Muscle of arm (tissue), 12 donors: Measurements from ENCODE around the gene ROPN1B. TPM values are rescaled to one million over a fixed set of nuclear protein-coding genes. Genes with fewer than 3 reads are reported as not detected.

Experiments used
- DNase-seq: peaks from one replicate; pipeline ENCODE4 v3.0.0-alpha.2; 2013
- polyA plus RNA-seq, 12 donors: library from polyadenylated mRNA; unstranded; fragments of 120-200 nt; gene quantifications; one replicate each; pipeline ENCODE4 v1.2.1, GENCODE V29; 2013; ENCODE audit not compliant: insufficient read length in 12 of 12

ROPN1B gene
- polyA plus RNA-seq, 12 donors, result 0.37 to 1.1 (median 0.52) TPM; not detected in 5

DNA sequence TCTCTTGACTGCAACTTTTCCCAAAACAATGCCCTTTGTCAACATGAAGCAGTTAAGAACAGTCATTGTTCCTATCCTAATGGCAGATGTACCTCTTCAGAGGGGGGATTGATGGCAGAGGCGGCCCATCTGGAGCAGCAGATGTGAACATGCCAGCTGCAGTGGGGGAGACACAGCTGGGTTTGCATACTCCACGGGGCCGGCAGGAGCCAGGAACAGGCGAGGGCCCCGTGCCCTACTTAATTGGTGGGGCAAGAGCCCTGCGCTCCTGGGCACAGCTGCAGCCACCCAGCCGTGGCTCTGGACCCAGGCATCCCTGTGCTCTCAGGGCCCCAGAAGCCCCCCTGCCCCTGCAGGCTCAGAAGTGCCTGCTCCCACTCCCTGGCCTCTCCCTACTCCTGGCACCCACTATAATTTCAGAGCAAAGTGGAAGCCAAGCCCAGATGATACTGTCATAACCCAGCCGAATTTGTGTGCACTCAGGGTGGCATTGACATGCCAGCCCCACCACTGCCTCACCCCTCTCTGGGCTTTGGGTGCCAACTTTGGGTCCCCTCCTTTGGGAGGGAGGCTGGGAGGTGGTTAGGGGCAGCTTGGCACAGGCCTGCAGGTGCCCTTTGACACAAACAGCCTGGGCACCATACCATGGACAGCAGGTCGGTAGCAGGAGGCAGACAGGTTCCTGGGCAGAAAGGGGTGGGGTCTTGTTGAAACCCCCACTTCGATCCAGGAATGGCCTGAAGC, 34.6 kb downstream of the ROPN1B start:
- no peak for DNase-seq

DNA sequence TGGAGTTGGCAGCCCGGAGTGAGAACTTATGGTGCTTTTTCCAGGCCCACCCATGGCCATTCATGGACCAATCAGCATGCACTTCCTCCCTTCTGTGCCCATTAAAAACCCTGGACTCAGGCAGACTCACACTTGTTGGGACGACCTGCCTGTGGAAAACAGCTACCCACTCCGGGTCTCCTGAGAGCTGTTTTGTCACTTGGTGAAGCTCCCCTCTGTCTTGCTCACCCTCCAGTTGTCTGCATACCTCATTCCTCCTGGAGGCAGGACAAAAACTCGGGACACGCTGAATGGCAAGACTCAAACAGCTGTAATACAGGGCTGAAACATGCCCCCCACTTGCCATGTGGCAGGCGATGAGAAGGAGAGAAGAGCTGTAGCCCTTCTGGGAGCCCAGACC, 35.2 kb downstream of the ROPN1B start:
- no peak for DNase-seq

DNA sequence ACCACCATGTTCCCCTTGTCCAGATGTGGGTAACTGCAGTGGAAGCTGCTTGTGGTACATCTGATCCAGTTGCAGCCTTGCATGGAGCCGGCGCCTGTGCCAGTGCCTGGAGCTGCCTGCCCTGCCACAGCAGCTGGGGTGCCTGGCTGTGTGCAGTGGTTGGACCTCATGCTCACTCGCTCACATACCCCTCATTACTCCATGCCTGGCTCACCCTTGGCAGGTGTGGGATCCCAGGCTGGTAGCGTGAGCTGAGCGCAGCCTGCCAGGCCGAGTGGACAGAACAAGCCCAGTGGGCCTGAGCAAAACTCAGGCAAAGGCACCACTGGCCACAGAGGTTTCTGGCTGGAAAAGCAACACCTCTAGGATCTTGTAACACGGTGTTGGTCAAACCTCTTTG, 35.7 kb downstream of the ROPN1B start:
- no peak for DNase-seq

DNA sequence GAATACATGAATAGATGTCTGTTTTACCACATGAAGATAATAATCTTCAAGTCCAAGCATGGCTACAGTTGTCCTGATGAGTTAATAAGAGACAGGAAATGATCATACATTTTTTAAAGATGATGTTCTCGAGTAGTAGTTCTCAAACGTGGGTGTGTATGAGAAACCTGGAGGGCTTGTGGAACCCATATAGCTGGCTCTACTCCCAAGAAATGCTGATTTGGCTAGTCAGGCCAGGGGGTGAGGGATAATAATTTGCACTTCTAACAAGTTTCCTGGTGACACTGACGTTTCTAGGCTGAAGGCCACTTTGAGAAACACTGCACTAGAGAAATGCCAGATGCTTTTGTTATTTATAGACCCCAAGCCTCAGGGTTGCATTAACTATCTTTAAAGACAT, 37.0 kb downstream of the ROPN1B start:
- DNase-seq, result no peak

DNA sequence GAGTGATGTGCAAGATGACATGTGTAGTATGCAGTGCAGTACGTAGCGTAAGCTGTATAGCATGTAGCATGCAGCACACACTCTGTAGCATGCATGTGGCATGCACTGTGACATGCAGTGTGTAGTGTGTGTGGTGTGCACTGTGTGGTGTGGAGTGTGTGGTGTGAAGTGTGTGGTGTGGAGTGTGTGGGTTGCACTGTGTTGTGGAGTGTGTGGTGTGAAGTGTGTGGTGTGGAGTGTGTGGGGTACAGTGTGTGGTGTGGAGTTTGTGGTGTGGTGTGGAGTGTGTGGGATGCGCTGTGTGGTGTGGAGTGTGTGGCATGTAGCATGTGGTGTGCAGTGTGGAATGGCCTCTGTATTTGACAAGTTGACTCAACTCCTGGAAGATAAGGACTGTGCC, 39.2 kb downstream of the ROPN1B start:
- DNase-seq, result no peak

DNA sequence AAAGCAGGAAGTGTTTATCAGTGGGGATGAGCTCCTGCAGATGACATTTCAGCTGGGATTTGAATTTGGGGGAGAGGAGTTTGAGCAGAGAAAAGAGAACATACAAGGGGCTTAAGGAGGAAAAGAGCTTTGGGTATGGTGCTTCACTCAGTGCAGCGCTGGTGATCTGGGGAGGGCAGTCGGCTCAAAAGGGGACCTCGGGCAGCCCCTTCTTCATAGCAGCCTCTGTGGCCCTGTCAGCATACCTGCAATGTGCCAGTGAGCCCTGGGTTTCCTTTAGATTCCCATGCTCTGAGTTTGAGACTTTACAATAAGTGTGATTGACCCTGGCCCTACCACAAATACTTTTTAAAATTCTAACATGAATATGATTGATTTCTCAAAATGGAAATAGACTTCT, 40.2 kb downstream of the ROPN1B start:
- DNase-seq, result no peak

DNA sequence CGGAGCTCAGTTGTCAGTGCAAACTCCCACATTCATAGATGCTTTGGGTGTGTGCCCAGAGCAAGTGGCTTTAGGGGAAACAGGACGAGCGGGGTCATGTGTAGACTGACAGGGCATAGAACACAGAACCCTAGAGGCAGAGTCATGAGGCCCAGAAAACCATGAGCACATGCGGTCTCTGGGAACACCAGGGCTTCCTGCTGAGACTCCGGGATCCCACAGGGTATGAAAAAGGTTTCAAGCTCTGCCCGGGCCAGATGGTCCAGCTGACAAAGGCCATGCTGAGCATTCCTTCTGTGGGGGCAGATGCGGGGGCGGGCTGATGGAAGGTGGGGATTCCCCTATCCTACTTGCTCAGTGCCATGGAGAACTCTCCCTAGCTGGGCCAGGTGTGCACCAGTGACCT, 44.8 kb downstream of the ROPN1B start:
- DNase-seq, result no peak

DNA sequence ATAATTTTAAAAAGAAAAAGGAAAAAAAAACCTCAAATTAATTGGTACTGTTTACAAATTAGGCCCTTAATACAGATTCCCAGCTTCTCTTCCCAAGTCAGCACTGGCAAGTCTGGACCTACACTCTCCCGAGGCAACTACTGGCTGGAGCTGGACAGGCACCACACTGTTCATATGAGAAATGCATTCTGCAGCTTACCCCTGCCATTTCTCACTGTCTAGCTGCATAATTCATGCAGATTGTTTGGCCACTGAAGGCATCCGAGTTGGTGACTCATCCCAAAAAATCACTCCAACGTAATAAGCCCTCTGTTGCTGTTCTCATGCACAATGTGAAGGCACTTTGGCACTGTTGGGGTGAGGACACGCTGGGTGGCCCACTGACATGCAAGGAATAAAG, 45.3 kb downstream of the ROPN1B start:
- peak; percentile 4 for DNase-seq

DNA sequence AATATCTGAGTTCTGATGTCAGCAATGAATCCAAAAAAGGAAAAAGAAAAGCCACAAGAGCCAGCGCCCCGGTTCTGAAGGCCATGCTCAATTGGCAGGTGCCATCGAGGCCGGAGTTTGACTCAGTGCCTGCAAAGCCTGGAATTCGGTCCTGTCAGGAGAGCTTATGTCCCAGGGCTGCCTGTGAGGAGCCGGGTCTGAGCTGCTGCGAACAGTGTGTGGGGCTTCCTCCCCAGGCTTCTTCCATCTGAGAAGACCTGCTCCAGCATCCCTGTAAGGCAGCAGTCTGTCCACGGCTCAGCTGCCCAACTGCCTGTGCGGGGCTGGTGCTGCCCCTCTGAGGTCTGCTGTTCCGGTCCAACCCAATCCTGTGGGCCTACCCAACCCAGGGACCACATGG, 46.1 kb downstream of the ROPN1B start:
- no peak for DNase-seq

DNA sequence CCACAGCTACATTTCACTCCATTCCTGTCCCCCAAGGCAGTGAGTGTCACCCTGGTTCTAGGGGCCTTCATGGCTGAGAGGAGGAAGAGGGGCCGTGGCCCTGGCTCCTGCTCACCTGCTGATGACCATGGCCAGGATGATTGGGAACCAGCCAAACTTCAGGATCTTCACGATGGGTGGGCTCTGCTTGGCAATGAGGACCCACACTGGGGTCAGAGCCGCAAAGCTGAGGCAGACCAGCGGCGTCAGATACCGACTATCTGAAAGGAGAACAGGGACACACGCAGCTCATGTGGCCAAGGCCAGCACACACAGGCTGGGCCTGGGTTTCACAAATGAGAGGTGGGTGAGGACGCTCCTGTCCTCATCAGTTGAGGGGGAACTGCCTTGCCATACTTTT, 47.6 kb downstream of the ROPN1B start:
- no peak for DNase-seq

DNA sequence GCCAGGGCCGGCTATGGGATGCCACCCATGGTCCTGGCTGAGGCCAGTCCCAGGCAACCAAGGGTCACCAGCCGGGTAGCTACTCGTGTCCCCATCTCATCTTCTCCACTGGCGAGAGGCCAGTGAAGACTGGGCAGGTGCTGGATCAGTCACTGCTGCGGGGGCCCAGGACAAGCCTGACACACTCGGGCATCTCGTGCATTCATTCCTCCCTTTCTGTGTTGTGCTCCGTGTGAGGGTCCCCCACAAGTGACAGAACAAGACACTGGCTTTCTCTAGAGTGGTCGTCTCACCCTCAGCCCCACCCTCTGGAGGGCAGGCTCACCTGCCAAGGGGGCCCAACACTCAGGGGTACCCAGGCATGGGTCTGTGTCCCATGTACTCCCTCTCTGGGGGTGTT, 48.4 kb downstream of the ROPN1B start:
- no peak for DNase-seq

DNA sequence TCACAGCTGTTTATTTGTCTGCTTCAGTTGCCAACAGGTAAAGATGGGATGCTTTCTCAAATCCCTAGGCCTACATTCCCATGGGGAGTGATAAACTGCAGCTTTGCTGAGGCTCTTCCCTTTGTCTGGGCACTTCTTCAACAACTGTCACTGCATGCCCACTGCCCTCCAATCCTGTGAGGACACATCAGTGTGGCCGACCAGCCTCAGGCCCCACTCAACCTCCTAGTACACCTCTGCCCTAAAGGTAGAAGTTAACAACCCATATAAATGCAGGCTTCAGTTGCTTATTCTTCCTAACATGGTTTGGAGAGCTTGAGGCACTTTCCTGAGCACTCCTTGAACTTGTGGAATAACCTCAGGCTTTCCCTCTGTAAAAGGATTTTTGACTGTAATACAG, 49.6 kb downstream of the ROPN1B start:
- DNase-seq, result no peak

DNA sequence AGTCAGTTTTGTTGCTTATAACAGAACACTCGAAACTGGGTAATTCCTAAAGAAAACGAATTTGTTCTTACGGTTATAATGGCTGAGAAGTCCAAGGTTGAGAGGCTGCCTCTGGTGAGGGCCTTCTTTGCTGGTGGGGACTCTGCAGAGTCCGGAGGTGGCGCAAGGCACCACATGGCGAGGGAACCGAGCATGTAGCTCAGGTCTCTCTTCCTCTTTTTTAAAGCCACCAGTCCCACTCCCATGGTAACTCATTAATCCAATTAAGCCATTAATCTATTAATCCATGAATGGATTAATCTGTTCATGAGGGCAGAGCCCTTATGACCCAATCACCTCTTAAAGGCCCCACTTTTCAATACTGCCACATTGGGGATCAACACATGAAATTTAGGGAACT, 50.0 kb downstream of the ROPN1B start:
- DNase-seq, result no peak

DNA sequence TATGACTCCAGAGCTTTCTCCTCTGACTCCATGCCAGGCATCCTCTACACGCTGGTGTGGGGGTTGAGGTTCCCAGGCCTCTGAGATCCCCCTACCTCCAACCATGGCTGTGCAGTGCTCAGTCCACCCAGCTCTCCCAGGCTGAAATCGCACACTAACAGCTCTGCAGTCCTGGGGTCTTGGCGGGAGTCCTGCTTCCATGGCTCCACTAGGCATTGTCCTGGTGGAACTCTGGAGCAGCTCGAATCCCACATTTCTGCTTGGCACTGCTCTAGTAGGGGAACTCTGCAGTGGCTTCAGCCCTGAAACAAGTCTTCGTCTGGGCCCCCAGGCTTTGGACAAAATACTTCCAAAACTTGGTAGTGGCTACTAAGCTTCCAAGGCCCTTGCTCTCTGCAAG, 50.7 kb downstream of the ROPN1B start:
- no peak for DNase-seq

DNA sequence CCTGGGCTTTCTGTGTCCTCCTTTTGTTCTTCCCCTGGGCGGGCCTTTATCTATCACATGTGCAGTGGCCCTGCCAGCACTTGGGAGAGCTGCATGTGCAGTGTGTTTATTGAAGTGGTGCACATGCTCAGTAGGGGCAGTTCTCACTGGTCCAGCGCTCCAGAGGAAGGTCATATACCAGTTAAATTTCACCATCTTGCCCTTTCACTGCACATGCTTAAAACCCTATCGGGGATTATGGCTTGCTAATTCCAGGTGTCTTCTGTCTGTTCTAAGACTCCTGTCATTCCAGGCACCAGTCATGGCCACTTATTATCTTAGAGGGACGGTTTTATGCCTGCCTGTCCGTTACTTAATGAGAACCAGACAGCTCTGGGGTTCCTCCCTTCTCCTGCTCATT, 52.2 kb downstream of the ROPN1B start:
- no peak for DNase-seq

DNA sequence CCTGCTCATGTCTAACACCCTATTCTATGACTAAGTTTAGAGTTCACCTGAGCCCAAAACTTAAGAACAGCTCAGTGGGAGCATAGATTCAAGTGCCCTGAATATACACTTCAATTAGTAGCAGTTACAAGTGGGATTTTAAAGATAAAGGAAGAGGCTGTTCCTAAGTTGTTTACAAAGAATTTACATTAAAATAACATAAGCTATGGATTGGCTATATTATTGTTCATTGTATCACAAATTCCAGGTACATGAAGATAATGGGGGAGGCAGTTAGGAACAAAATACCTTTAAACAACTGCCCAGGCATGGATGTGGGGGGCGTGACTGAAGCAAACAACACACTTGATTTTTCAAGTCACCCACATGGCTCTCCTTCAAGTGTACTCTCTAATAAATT, 52.7 kb downstream of the ROPN1B start:
- no peak for DNase-seq

DNA sequence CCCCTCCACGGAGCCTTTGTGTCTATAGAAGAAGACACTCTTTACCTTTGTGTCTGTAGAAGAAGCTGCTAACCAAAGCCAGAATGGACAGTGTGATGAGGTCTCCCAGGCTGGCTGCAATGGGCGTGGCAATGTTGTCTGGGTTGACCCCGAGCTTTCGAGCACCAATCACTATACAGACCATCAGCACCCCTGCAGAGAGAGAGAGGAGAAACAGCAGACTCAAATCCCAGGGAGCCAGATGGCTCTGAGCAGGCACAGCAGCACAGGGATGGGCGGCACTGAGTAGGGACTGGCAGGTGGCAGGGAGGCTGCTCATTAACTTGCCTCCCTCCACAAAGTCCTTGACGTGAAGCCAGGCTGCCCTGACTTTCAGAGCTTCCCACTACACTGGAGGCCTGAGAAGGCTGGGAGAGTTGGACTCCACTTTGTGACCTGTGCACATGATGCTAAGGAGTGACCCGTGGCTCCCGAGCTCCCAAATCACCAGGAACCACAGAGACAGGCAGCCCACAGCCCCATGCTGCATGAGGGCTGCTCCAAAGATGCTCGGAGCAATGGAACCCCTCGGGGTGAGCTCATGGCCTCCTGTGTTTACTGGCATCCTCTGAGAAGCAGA, 53.9 kb downstream of the ROPN1B start:
- no peak for DNase-seq

DNA sequence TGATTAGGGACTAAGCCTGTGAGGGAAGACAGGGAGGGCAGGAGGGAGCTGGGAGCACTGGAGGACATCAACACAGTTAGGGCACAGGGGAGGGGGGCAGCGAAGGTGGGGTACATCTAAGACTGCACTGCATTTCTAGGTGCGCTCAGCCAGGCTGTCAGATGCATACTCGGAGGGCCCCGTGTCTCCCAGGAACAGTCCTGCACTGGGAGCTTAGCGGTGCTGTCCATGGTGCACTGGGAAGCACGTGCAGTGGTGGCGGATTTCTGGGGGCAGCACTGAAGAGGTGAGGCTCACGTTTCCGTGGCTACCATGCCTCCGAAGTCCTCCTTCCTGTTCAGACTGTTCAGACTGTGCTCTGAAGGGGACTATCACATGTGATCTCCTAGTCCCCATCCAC, 54.4 kb downstream of the ROPN1B start:
- DNase-seq, result no peak

DNA sequence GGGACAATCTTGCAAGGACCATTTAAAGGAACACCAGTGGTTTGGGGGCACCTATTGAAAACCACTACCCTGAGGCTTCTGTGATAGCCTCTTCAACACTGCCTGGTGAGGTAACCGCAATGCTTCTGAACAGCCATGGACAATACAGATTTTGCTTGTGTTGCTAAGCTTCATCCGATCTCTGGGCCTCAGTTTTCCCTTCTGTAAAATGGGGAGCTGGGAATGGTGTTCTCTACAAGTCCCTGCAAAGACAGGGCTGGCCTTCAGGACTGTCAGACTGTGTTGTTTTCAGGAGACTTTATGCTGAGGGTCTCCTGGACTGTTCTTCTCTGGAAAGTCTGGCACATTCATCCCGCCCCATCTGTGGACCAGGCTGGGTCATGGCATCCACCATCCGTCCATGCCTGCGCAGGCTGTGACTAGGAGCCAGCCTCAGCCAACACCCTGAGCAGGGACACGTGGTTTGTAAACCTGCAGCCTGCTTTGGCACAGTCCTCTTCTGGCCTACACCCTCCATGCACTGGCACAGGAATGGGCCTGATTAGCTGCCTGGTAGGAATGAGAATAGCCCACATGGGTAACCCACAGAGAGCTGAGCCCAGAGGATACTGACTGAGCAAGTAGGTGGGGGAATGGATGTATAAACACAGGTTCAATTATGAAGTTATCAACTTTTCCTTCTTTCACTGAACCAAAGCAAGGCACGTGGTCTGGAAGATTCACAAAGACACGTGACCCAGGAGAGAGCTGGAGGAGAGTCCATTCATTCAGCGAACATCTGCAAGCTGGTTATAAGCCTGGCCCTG, 55.3 kb downstream of the ROPN1B start:
- no peak for DNase-seq

DNA sequence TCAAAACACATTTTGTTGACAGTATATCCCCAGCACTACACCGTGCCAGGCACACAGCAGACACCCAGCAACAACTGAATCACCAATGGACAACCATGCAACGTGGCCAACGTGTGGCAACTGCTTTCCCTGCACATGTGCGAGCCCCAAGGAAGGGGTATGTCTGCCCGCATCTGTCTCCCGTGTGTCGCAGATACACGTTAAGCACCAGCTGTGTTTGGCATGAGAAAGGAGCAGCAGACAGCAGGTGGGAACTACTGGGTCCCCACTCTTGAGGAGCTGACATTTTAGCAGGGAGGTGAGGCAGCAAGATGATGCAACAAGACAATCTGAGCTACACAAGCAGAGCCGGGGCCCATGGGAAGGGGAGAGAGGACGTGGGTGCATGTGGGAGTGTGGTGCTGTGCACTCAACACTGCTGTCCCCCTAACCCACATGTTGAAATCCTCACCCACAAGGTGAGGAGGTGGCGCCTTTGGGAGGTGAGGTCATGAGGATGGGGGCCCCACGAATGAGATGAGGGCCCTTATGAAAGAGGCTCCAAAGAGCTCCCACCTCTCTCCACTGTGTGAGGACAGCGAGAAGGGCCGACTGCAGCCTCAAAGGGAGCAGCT, 56.2 kb downstream of the ROPN1B start:
- no peak for DNase-seq

DNA sequence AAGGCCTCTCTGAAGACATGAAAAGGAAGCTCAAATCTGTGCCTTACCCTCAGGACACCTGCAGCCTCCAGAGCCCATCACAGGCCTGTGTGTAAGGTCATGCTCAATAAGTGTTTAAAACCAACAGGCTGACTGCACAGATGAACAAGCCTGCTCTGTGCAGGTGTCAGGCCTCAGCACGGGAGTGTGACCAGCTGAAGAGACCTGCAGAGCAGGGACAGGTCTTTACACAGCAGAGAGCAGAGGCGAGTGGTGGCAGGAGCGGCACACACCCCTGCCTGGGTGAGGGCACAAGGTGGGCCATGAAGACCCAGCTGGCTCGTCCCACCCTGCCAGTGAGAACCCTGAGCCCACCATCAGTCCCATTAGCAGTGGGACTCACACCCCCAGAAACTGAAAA, 56.9 kb downstream of the ROPN1B start:
- DNase-seq, result no peak

DNA sequence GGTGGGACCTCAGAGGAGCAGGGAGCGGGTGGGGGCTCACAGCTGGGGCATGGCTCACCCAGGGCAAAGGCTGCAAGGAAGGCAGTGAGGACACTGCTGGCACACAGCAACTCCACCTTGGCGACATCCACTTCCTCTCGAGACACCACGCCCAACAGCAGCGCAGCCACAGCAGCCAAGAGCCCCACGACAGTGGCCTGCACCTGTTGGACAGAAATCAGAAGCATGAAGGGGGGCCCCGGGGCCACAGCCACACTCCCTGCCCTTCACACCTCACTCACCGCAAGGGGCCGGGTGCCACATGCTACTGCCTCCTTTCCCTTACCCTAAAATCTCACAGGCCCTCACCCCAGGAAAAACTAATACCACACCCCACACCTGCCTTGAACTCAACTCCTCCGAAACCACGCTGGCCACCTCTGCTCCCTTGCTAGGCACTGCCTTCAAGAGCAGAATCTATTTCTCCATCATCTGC, 57.3 kb downstream of the ROPN1B start:
- no peak for DNase-seq

DNA sequence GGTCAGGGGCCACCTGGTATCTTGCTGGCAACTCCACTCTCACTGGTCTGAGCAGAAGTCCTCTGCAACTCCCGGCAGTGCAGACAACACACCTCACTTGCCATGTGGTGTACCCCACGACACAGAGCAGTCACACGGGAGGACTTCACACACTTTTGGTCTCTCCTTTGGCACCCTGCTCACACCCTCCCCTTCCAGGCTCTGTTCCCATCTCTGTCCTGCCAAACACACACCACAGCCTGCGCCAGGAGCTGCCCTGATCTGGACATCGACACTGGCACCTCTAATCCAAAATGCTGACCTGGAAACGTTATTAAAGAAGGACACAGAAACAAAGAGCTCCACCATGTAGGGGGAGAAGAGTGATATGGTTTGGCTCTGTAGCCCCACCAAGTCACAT, 57.8 kb downstream of the ROPN1B start:
- no peak for DNase-seq
